Measurements from ENCODE around the gene THAP3. TPM values are rescaled to one million over a fixed set of nuclear protein-coding genes. Genes with fewer than 3 reads are reported as not detected.
"Not testable (repeated sequence)": the region's sequence is repeated elsewhere in the genome, so short reads cannot be mapped to it uniquely, and the experiment has no call there.

Gene THAP3
- total RNA-seq, 1 donor = 19.4 TPM

GRCh38 chr1:6632588-6633514, 8.2 kb downstream of the THAP3 start:
- no peak for DNase-seq (ENCODE audit: low read depth in 2 of 3, low spot score in 2 of 3)

GRCh38 chr1:6634371-6635052, 9.8 kb downstream of the THAP3 start:
- DNase-seq (ENCODE audit: low read depth in 2 of 3, low spot score in 2 of 3) = peak in 2 of 3 donors; percentile 50 to 62

GRCh38 chr1:6635161-6635909, 10.7 kb downstream of the THAP3 start:
- DNase-seq (ENCODE audit: low read depth in 2 of 3, low spot score in 2 of 3) = no peak

- no peak for DNase-seq (ENCODE audit: low read depth in 2 of 3, low spot score in 2 of 3)
Measured at GRCh38 chr1:6635910-6636760, 11.5 kb downstream of the THAP3 start.

GRCh38 chr1:6636778-6637177, 12.1 kb downstream of the THAP3 start:
- DNase-seq (ENCODE audit: low read depth in 2 of 3, low spot score in 2 of 3) = not testable (repeated sequence)

- DNase-seq (ENCODE audit: low read depth in 2 of 3, low spot score in 2 of 3) = no peak
Measured at GRCh38 chr1:6637770-6638169, 13.1 kb downstream of the THAP3 start.

- DNase-seq (ENCODE audit: low read depth in 2 of 3, low spot score in 2 of 3) = no peak
Measured at GRCh38 chr1:6638226-6638625, 13.6 kb downstream of the THAP3 start.

- not testable (repeated sequence) for DNase-seq (ENCODE audit: low read depth in 2 of 3, low spot score in 2 of 3)
Measured at GRCh38 chr1:6640867-6641266, 16.2 kb downstream of the THAP3 start.

GRCh38 chr1:6645018-6645417, 20.4 kb downstream of the THAP3 start:
- DNase-seq (ENCODE audit: low read depth in 2 of 3, low spot score in 2 of 3) = no peak

GRCh38 chr1:6646499-6647148, 22.0 kb downstream of the THAP3 start:
- peak in 2 of 3 donors; percentile 23 to 58 for DNase-seq (ENCODE audit: low read depth in 2 of 3, low spot score in 2 of 3)

- no peak for DNase-seq (ENCODE audit: low read depth in 2 of 3, low spot score in 2 of 3)
Measured at GRCh38 chr1:6648556-6648955, 23.9 kb downstream of the THAP3 start.

GRCh38 chr1:6651909-6652308, 27.2 kb downstream of the THAP3 start:
- no peak for DNase-seq (ENCODE audit: low read depth in 2 of 3, low spot score in 2 of 3)

GRCh38 chr1:6652986-6653385, 28.3 kb downstream of the THAP3 start:
- DNase-seq (ENCODE audit: low read depth in 2 of 3, low spot score in 2 of 3) = no peak

- no peak for DNase-seq (ENCODE audit: low read depth in 2 of 3, low spot score in 2 of 3)
Measured at GRCh38 chr1:6653436-6654290, 29.0 kb downstream of the THAP3 start.

- no peak for DNase-seq (ENCODE audit: low read depth in 2 of 3, low spot score in 2 of 3)
Measured at GRCh38 chr1:6657138-6657537, 32.5 kb downstream of the THAP3 start.

- no peak for DNase-seq (ENCODE audit: low read depth in 2 of 3, low spot score in 2 of 3)
Measured at GRCh38 chr1:6658359-6659060, 33.8 kb downstream of the THAP3 start.

- no peak for DNase-seq (ENCODE audit: low read depth in 2 of 3, low spot score in 2 of 3)
Measured at GRCh38 chr1:6660415-6661049, 35.9 kb downstream of the THAP3 start.

GRCh38 chr1:6662468-6662867, 37.8 kb downstream of the THAP3 start:
- DNase-seq (ENCODE audit: low read depth in 2 of 3, low spot score in 2 of 3) = not testable (repeated sequence)

All from hematopoietic multipotent progenitor cell (in vitro differentiated cells).